C4-2B (cell line): ENCODE data around the gene ZBTB20.

ENCODE experiments used
- ZFX ChIP-seq: fragments of 450-650 bp; IDR thresholded peaks from 2 replicates; pipeline ENCODE4 v1.6.1; 2017
- TF ChIP-seq, protein P1 (sequence below): fragments of 450-650 bp; conservative IDR thresholded peaks from 2 replicates; pipeline ENCODE4 v1.5.1; 2017; ENCODE audit warnings: mild to moderate bottlenecking

DNA sequence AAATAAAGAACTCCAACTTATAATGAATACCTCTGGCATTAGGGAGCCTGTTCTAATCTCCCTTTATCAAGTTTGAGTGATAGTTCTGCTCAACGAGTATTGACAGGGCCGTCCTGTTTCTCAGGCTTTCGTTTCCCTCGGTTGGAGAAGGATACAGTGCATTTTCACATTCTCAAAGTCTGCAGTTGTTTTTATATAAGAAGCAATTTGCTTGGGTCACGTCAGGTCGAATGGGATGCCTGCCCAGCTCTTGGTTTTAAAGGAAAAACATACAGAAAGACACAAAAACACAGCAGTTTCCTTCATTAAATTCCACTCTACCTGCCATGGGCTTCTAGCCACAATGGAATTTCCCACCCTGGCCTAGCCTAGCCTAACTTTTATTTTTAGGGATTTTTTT is 487.0 kb downstream of the ZBTB20 start:
- TF ChIP-seq, protein P1, sequence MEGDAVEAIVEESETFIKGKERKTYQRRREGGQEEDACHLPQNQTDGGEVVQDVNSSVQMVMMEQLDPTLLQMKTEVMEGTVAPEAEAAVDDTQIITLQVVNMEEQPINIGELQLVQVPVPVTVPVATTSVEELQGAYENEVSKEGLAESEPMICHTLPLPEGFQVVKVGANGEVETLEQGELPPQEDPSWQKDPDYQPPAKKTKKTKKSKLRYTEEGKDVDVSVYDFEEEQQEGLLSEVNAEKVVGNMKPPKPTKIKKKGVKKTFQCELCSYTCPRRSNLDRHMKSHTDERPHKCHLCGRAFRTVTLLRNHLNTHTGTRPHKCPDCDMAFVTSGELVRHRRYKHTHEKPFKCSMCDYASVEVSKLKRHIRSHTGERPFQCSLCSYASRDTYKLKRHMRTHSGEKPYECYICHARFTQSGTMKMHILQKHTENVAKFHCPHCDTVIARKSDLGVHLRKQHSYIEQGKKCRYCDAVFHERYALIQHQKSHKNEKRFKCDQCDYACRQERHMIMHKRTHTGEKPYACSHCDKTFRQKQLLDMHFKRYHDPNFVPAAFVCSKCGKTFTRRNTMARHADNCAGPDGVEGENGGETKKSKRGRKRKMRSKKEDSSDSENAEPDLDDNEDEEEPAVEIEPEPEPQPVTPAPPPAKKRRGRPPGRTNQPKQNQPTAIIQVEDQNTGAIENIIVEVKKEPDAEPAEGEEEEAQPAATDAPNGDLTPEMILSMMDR = no peak
- no peak for TF ChIP-seq ZFX
